ENCODE results near the gene KDM5B. TPM values are rescaled to one million over a fixed set of nuclear protein-coding genes. Genes with fewer than 3 reads are reported as not detected.
A peak's percentile ranks its signal among the peaks of the same experiment; 100 is the strongest.

The KDM5B gene
- total and polyA plus RNA-seq, 2 experiments from 2014 or later, result 175 to 202 TPM

DNA sequence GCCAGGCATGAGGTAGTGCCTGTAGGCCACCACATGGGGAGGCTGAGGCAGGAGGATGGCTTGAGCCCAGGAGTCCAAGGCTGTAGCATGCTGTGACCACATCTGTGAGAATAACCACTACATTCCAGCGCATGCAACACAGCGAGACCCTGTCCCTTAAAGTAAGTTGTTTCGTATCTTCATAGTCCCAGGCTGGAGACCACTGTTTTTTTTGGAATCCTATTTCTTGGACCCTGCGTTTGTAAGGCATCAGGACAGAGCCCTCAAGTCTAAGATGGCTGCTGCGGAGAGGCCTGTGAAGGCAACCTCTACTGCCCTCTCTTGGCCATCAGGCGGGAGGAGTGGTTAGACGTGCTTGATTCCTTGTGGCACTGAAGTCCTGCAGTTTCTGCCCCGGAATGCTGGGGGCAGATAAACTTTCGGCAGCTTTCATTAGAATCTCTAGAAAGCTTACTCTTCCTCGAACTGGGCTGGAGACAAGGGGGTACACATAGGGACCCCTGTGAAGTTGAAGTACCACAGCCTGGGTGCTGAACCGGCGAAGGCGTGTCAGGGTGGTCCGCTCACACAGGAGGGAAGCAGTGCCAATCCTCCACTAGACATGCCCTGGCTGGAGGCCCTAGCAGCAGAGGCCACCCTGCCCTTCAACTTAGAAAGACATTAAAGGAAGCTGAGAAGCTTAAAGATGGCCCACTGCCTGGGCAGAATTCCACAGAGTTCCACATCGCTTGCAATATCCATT is 44.1 kb upstream of the KDM5B start:
- H3K4me1 Mint-ChIP-seq, result 0 out of 3 replicates have a peak, but pooled peaks cover 2% of the 10 kb centered on the region
- TF ChIP-seq, protein P1, sequence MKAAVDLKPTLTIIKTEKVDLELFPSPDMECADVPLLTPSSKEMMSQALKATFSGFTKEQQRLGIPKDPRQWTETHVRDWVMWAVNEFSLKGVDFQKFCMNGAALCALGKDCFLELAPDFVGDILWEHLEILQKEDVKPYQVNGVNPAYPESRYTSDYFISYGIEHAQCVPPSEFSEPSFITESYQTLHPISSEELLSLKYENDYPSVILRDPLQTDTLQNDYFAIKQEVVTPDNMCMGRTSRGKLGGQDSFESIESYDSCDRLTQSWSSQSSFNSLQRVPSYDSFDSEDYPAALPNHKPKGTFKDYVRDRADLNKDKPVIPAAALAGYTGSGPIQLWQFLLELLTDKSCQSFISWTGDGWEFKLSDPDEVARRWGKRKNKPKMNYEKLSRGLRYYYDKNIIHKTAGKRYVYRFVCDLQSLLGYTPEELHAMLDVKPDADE (IDR thresholded peaks at IDR 0.05), result no peak
- TF ChIP-seq, protein P2, sequence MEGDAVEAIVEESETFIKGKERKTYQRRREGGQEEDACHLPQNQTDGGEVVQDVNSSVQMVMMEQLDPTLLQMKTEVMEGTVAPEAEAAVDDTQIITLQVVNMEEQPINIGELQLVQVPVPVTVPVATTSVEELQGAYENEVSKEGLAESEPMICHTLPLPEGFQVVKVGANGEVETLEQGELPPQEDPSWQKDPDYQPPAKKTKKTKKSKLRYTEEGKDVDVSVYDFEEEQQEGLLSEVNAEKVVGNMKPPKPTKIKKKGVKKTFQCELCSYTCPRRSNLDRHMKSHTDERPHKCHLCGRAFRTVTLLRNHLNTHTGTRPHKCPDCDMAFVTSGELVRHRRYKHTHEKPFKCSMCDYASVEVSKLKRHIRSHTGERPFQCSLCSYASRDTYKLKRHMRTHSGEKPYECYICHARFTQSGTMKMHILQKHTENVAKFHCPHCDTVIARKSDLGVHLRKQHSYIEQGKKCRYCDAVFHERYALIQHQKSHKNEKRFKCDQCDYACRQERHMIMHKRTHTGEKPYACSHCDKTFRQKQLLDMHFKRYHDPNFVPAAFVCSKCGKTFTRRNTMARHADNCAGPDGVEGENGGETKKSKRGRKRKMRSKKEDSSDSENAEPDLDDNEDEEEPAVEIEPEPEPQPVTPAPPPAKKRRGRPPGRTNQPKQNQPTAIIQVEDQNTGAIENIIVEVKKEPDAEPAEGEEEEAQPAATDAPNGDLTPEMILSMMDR (conservative IDR thresholded peaks at IDR 0.05; ENCODE audit: low read depth in 2 of 2), result peak; percentile 83 to 92
- TF ChIP-seq POLR2AphosphoS5 (IDR thresholded peaks at IDR 0.05; ENCODE audit: low read depth), result 0 out of 2 replicates have a peak, but pooled peaks have one; percentile 16
- DNase-seq (ENCODE audit: low spot score), result peak; percentile 90
- no peak overlapping the region for H3K4me3 ChIP-seq
- H3K36me3 Mint-ChIP-seq (ENCODE audit: low read depth), result peaks cover 44% of the 10 kb centered on the region
- no peaks in the 10 kb centered on the region for H3K9me2 ChIP-seq (ENCODE audit: insufficient read depth)
- 0 out of 2 replicates have a peak, but pooled peaks cover 11% of the 10 kb centered on the region for H3K36me3 ChIP-seq (ENCODE audit: insufficient read depth)
- H3K4me2 ChIP-seq, result no peak overlapping the region
- no peak overlapping the region for H3K4me3 Mint-ChIP-seq
- H4K20me1 ChIP-seq (replicated peaks; ENCODE audit: insufficient read depth), result no peaks in the 10 kb centered on the region
- peak; percentile 96 for ATAC-seq
- H3K27me3 Mint-ChIP-seq (ENCODE audit: insufficient read depth, low read depth, poor library complexity), result no peaks in the 10 kb centered on the region
- H3K27ac Mint-ChIP-seq, result peak overlapping the region; percentile 50; the same call in 1 of the 2 replicates
- H3K27me3 ChIP-seq (ENCODE audit: insufficient read depth), result no peaks in the 10 kb centered on the region
- H3K4me1 ChIP-seq (ENCODE audit: insufficient read depth), result no peaks in the 10 kb centered on the region
- H3K79me2 ChIP-seq (replicated peaks; ENCODE audit: insufficient read depth), result no peaks in the 10 kb centered on the region
- no peak overlapping the region for H2AFZ ChIP-seq
- no peaks in the 10 kb centered on the region for H3K9me3 Mint-ChIP-seq
- peak overlapping the region; percentile 4 for H3K27ac ChIP-seq (ENCODE audit: low read depth)
- H3F3A ChIP-seq (replicated peaks; ENCODE audit: low read depth), result 0 out of 2 replicates have a peak, but pooled peaks cover 4% of the 10 kb centered on the region

DNA sequence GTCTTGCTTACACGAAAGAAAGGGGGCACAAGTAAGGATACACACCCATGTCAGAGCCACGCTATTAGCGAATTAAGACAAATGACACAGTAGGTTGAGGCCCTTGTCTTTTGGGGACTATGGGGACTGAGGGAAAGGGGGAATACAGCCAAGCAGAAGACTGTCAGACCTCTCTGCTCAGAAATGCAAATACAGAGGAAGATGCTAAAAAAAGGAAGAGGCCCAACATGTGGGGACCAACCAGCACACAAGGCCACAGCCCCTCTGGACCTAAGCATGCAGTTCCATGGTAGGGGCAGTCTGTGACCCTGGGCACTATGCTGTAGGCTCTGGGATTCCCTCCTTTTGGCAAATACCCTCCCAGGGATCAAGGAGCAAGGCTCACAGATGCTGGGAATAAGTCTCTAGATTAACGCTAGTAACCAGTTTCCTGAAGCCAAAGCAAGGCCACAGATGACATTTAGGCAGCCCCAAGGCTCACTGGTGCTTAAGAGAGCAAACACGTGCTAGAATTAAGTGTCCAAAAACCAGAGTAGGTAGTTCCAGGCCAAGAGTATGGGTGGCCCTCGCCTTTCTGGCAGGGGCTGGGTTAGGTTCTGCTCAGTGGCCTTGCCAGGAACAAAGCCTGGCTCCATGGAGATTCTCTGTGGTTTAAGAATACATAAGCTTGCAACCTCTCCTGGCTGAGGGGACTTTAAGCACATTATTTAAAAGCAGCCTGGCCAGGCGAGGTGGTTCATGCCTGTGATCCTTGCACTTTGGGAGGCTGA is 42.6 kb upstream of the KDM5B start:
- Histone ChIP-seq H4K20me1 (replicated peaks; ENCODE audit: insufficient read depth) (no peaks in the 10 kb centered on the region), H3K9me2 (ENCODE audit: insufficient read depth) (no peaks in the 10 kb centered on the region), H3K27ac (ENCODE audit: low read depth) (no peak overlapping the region), H3K79me2 (replicated peaks; ENCODE audit: insufficient read depth) (no peaks in the 10 kb centered on the region), H3K36me3 (ENCODE audit: insufficient read depth) (0 out of 2 replicates have a peak, but pooled peaks cover 6% of the 10 kb centered on the region), H3K27me3 (ENCODE audit: insufficient read depth) (no peaks in the 10 kb centered on the region), H3K4me2 (no peak overlapping the region), H3K4me3 (no peak overlapping the region), H3K4me1 (ENCODE audit: insufficient read depth) (peaks cover 2% of the 10 kb centered on the region), H3F3A (replicated peaks; ENCODE audit: low read depth) (0 out of 2 replicates have a peak, but pooled peaks cover 6% of the 10 kb centered on the region), H2AFZ (no peak overlapping the region)
- no peaks in the 10 kb centered on the region for H3K9me3 Mint-ChIP-seq
- DNase-seq (ENCODE audit: low spot score) (no peak), ATAC-seq (no peak)
- no peak overlapping the region for H3K4me3 Mint-ChIP-seq
- no peaks in the 10 kb centered on the region for H3K27me3 Mint-ChIP-seq (ENCODE audit: insufficient read depth, low read depth, poor library complexity)
- TF ChIP-seq POLR2AphosphoS5 (IDR thresholded peaks at IDR 0.05; ENCODE audit: low read depth), result no peak
- H3K4me1 Mint-ChIP-seq, result peaks cover 2% of the 10 kb centered on the region; the same call in 1 of the 3 replicates
- H3K27ac Mint-ChIP-seq, result no peak overlapping the region
- H3K36me3 Mint-ChIP-seq (ENCODE audit: low read depth), result peaks cover 28% of the 10 kb centered on the region

DNA sequence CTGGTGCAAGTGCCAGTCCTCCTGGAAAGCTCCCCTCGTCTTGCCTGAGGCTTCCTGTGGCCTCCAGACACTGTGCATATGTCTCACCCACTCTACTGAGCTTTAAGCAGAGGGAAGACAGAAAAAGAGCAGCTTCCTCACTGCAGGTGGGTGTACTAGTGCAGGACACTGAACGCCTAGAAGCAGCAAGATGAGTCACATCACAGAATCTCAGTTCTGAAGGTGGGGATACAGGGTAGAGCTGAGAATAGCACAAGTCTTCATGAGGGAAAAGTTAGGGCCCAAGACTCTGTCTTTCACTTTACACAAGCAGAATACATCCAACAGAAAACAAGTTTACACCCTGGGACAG is 39.9 kb upstream of the KDM5B start:
- Histone ChIP-seq H3K4me3 (no peak overlapping the region), H3K4me2 (no peak overlapping the region), H3K27ac (ENCODE audit: low read depth) (no peak overlapping the region), H2AFZ (no peak overlapping the region), H3K4me1 (ENCODE audit: insufficient read depth) (peaks cover 8% of the 10 kb centered on the region), H3K79me2 (replicated peaks; ENCODE audit: insufficient read depth) (no peaks in the 10 kb centered on the region), H4K20me1 (replicated peaks; ENCODE audit: insufficient read depth) (no peaks in the 10 kb centered on the region), H3K27me3 (ENCODE audit: insufficient read depth) (no peaks in the 10 kb centered on the region), H3F3A (replicated peaks; ENCODE audit: low read depth) (0 out of 2 replicates have a peak, but pooled peaks cover 7% of the 10 kb centered on the region), H3K36me3 (ENCODE audit: insufficient read depth) (no peaks in the 10 kb centered on the region), H3K9me2 (ENCODE audit: insufficient read depth) (no peaks in the 10 kb centered on the region)
- no peak for ATAC-seq
- Mint-ChIP-seq H3K4me3 (no peak overlapping the region), H3K27ac (no peak overlapping the region), H3K27me3 (ENCODE audit: insufficient read depth, low read depth, poor library complexity) (peaks cover 9% of the 10 kb centered on the region), H3K36me3 (ENCODE audit: low read depth) (peaks cover 18% of the 10 kb centered on the region), H3K9me3 (no peaks in the 10 kb centered on the region), H3K4me1 (peaks cover 10% of the 10 kb centered on the region)
- no peak for DNase-seq (ENCODE audit: low spot score)
- TF ChIP-seq EZH2phosphoT487 (IDR thresholded peaks at IDR 0.05; ENCODE audit: unreplicated experiment) (no peak), JUNB (IDR thresholded peaks at IDR 0.05; ENCODE audit: unreplicated experiment) (no peak), POLR2AphosphoS5 (IDR thresholded peaks at IDR 0.05; ENCODE audit: low read depth) (no peak), ZNF331 (CRISPR knock-in tag; IDR thresholded peaks at IDR 0.05; ENCODE audit: low read depth) (no peak), ZNF114 (CRISPR knock-in tag; IDR thresholded peaks at IDR 0.05) (no peak), STAT1 (IDR thresholded peaks at IDR 0.05; ENCODE audit: unreplicated experiment) (no peak), NANOG (IDR thresholded peaks at IDR 0.05; ENCODE audit: borderline replicate concordance) (no peak), EZH2 (IDR thresholded peaks at IDR 0.05; ENCODE audit: low read depth, unreplicated experiment) (no peak)
- TF ChIP-seq, protein P2 (conservative IDR thresholded peaks at IDR 0.05; ENCODE audit: low read depth in 2 of 2), result no peak
- TF ChIP-seq, protein P1 (IDR thresholded peaks at IDR 0.05), result no peak
